ENCODE measurements around the gene TMEM9.

TMEM9 gene

DNA sequence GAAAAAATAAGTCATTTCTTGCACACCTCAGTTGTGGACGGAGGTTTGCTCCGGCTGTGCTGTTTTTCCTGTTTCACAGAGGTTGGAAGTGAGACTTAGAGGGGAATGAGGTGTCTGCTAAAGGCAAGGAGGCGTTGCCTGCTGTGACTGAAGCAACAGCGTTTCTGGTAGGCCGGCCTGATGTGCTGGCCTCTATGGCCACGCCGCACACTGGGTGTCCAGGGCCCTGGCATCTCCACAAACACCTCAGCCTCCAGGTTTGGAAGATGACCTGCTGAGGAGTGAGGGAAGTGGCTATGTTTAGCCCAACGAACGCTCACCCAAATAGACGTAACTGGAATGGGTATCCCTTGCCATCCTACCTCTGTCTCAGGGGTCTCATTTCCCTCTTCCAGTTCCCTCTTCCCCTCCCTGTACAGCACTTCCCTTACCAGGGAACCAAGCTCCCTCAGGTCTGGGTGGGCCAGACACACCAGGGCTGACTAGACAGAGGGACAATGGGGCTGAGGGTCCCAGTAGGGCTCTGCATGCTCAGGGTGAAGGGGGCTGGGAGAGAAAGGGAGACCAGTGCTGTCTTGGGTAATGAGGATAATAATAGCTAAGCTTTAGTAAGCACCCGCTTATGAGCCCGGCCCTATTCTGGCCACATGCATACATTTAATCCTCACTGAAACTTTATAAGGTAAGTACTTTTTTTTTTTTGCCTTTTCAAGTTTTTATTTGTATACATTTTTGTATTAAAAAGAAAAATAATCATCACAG lies 53.9 kb downstream of the TMEM9 start:
- no peak for DNase-seq

DNA sequence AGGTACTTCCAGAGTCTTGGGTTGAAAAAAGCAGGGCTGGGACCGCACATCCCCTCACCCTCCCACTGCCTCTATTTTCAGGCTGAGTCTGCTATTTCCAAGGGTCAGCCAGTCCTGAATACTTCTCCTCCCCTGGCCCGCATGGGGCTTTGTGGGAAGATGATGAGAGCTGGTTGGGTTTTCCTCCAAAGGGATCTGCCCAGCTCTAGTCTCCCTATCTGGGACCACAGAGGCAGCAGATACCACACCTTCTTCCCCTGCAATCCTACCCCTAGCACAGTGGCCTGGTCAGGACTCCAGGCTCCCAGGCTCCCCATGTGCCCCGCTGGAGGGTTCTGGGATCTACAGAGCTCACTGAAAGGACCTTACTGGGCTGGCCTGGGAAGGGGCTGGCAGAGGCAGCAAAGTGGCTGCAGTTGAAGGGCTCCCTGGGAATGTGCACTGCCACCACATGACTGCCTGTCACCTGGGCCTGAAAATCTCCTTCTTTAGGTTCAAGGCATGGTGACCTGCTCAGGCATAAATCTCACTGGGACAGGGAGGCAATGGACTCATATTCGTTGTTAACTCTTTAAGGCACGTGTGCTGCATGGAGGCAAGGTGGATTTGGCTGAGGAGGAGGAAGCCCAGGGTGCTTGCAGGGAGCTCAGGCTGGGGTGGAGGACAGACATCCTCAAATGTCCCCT lies 55.1 kb downstream of the TMEM9 start:
- DNase-seq: no peak

DNA sequence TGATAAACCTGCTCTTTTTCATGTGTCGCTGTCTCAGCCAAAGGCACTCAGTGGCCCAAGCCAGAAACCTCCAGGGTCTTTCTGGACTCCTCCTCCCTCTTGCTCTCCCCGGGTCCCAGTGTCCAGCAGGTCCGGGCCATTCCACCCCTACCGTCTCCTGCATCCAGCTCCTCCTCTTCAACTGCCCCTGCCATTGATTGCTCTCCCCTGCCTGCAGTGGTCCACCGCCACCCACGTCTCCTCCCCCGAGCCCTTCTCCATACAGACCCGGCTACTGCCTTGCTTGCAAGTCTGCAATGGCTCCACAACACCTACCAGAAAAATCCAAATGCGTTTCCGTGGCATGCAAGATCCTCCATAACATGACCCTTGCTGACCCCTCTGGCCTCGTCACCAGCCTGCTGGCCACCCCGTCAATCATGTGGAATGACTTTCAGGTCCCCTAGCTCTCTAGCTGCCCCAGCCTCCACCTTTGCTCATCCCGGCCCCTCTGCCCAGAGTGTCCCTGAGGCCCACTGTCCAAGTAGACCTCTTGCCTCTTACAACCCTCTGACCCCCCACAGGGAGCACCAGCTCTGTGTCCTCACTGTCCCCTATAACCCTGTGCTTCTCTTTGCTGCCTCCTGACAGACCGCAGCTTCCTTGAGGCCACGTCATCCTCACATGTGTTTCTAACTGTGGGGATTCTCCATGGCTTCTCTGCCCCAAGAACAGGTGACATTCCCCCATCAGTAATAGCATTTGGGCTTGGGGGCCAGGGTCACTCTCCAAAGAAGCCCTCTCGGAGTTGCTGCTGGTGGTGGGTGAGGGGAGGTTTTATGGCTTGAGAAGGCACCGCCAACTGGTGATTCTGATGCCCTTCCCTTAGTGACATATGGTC lies 57.1 kb downstream of the TMEM9 start:
- no peak for DNase-seq

DNA sequence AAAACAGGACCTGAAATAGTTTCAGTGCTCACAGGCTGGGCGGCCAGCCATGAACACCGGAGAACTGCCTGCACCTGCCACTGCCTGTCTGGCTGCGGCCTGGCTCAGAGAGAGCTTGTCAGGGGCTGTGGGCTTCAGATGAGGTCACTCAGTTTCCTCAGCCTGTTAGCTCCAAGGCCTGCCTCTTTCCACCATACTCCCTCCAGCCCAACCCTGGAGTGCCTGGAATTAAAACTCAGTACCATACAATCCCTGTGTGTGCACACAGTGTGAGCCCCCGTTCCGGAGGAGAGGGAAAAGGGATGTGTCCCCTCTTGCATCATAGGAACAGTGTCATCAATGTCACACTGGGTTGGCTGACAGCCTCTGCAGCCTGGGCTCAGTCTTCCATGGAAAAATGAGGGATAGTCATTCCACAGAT lies 58.2 kb downstream of the TMEM9 start:
- DNase-seq: no peak

DNA sequence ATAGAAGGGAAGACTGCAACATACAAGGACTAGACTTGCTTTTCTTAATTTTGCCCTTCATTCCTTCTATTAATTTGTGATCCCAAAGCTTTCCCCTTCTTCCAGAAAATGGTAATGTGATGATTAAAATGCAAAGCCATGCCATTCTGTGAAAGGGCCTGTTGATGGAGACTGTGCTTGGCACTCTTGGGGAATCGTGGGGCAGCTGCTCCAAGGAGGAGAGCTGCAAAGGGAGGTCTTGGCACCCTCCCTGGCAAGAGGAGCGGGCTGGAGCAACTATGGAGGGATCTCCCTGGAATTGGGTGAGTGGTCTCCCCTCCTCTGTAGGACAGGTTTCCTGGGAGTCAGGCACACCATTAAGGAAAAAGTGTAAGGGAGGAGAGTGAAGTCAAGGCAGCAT lies 58.7 kb downstream of the TMEM9 start:
- no peak for DNase-seq

DNA sequence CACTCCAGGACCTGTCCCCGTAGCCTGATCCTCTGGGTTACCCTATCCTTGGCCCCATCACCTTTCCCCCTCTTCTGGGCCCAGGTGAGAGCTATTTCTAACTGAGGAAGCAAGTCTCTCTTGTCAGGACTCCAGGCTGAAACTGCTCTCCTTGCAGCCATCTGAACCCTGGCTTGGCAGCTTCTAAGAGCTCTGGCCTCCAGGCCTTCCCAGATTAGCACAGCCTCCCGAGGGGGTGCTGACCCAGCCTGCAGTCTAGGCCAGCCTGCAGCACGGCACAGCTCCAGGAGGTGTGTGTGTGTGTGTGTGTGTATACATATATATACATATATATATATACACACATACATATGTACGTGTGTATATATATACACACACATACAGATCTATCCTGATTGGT lies 59.4 kb downstream of the TMEM9 start:
- no peak for DNase-seq

DNA sequence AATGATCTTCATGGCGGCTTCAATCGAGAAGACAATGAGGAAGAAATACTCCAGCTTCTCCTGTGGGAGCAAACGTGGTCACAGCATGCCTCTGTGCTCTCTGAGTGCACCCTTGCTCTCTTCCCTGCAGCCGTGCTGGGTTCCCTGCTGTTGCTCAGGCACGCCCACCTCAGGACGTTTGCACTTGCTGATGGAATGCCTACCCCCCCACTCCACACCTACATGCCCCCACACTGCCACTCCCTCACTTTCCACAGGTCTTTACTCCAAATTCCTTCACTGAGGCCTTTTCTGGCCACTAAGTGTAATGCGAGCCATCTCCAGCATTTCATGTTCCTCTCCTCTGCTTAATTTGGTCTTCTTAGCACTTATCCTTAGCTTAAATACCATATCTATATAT lies 60.3 kb downstream of the TMEM9 start:
- DNase-seq: no peak

DNA sequence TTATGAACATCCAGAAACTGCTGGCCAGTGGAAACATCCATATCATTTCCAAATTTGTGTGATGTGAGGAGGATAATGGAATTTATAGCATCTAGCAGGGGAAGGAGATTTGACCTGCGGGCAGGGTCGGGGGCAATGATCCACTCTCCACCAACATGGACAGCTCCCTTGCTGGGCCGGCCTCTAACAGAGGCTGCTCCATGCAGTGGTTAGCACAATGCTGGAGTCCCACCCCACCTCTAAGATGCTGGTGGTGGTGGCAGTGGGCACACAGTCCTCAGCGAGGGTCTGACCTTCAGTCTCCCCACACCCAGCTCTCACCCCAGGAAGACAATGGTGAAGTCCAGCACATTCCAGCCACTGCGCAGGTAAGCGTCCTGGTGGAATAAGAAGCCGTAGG lies 60.7 kb downstream of the TMEM9 start:
- DNase-seq: no peak

DNA sequence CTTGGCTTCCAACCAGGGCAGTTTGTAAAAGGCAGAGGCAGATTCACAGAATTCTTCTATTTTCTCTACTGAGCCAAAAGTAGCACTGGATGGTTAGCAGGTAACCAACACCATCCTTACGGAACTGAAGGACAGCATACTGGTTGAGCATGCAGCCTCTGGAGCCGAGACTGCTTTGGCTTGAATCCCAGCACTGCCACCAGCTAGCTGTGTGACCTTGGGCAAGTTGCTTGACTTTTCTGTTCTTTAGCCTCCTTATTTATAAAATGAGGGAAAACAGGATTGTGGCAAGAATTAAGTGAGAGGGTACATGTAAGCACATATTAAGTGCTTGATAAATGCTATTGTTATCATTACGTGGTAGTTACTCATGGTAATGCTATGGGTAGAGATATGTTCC lies 61.5 kb downstream of the TMEM9 start:
- DNase-seq: no peak

DNA sequence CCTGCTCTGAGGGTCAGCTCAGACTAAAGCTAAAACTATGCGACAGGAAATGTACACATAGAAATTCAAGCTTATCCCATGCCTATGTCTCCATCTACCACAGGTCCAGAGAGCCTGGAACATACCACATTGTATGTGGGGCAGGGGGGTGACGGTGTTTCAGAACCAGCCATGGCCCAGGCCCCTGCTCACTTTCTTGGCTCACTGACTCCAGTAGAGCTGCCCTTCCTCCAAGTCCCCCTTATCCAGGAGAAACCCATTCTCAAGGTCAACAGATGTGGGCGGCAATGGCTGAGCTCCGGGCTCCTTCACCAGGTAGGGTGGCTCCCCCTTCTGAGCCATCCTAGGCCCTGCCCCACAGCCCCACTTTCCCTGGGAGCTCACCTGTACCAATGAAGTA lies 63.0 kb downstream of the TMEM9 start:
- no peak for DNase-seq

DNA sequence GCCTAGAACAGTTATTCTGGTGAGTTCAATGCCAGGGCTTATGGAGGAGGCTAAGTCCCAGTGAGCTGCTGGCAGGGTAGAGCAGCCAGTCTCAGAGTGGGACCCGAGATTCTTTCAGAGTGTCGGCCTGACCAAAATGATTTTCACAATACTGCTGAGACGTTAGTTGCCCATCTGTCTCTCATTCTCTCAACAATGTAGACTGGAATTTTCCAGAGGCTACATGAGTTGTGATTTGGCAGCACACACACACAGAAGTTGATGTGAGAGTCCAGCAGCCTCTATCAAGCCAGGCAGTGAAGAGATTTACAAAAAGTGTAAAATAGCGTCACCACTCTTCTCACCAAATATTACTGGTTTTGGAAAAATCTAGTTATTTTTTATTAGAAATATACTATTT lies 63.7 kb downstream of the TMEM9 start:
- DNase-seq: no peak

DNA sequence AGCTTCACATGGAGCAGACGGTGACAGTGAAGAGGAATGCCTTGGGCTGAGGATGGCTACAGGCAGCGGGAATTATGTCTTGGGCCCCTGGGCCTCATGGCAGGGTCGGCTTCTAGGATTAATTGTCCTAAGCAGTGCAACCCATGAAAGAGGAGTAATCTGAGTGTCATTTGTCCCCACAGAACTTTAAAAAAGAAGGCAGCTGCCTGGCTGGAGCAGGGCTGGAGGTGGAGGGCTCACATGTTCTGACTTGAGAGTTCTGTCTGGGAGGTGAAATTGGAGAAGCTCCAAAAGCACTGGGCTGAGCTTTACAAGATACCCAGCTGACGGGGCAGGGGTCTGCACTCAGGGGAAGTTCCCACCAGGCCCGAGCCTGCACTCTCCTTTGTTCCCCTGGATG lies 64.7 kb downstream of the TMEM9 start:
- no peak for DNase-seq

DNA sequence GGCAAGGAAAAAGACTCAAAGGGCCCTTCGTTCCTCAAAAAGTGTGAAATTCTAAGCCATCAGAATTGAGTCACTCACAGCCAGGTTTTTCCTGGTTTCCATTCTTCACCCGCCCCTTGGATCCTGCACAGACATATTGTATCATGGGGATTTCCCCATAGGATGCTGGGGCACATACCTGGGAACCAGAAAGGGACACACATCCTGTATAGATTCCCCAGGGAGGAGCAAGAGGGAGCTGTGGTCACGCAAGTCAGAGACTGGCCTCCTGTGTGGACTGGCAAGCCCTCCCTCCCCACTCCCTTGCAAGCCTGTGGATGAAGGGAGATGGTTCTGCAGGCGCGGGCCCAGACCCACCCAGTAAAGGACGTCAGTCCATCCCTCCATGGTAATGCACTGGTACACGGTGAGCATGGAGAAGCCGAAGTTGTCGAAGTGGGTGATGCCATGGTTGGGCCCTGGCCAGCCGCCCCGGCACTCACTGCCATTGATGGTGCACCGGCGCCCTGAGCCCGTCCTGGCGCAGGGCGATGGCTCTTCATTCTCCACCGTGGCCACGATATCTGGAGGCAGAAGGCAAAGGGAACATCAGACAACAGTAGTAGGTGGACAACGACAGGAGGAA lies 65.3 kb downstream of the TMEM9 start:
- no peak for DNase-seq

DNA sequence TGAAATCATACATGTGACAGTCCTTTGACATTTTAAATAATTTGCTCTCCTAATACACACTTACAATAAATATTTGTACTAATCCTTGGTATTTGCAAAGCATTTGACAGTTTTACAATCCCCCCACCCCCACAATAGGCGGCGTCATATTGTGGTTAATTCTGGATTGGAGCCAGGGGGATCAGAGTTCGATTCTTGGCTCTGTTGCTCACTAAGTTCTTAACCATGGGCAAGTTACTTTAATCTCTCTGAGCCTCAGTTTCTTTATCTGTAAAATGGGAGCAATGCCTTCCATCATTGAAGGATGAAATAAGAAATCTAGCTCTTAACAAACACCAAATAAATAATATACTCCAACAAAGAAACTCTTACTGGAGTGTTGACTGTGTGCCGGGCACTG lies 65.9 kb downstream of the TMEM9 start:
- DNase-seq: no peak

DNA sequence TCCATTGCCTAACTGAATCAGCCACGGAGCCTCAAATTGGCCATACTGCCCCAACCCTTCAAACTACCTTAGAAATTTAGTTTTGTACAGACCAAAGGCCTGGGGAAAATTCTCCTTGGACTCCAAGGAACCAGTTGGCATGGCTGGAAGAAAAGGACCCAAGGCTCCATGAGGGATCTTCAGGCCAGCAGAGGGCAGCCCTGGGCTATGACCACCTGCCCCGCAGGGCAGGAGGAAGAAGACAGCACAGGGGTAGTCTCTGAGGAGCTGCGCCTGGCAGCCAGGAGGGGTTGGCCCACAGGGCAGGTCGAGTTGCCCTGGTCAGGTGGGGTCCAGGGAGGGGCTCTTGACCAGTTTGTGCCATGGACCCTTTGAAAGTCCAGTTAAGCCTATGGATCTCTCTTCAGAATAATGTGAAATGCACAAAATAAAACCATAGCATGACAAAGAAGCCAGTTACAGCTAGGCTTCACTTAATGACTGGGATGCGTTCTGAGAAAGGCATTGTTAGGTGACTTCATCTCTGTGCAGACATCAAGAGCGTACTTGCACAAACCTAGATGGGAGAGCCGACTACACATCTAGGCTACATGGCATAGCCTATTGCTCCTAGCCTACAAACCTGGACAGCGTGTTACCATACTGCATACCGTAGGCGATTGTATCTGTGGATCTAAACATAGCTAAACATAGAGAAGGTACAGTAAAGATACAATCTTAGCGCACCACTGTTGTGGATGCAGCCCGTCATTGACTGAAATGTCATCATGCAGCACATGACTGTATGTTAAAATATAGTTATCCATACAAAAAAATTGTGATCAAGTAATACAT lies 68.2 kb downstream of the TMEM9 start:
- peak; percentile 18 for DNase-seq

Data from T-helper 9 cell (primary cell).